Measurements from ENCODE around the gene ORAI3. TPM values are rescaled to one million over a fixed set of nuclear protein-coding genes. Genes with fewer than 3 reads are reported as not detected.

ORAI3 gene
- total RNA-seq, 1 experiment from 2014 or later, result 9.0 TPM

DNA sequence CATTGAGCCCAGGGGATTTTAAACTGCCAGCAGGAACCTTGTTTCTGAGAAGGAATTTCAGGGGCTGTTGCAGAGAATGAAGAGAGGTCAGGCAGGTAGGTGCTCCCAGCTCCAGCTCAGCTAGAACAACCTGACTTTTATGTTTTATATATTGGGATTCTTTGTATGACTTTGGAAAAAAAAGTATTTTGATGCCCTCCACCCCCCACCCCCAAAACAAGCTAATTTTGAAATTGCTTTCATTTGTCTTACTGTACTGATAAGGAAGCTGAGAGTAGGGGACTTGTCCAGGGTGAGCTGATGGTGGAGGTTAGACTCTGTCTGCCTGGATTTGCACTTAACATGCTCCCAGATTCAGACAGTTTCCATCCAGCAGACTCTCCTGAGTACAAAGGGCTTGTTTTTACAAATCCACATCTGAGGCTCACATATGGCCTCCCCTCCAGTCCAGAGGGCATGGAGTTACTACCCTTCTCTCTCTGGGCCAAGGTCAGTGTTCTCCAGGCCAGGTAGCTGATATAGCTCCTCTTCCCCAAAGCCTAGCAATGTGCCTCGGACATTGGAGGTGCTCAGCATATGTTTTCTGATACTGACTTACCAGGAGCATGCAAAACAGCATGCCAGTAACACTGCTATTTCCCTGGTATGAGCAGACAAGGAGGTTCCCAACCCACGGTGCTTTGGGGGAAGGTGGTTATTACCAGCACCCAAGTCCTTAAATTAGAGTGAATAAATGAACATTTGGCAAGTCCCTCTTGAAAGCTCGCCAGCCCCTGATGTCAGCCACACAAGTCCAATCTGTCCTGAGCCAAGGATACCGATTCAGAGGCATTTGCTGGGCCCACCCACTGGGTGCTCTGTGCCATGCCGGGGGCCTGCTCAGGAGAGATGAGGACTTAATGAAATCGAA lies 50.2 kb downstream of the ORAI3 start:
- Histone ChIP-seq H3K9me2 (ENCODE audit: insufficient read depth) (no peaks in the 10 kb centered on the region), H3K9ac (ENCODE audit: low read length) (peak overlapping the region; percentile 54), H2AFZ (ENCODE audit: low read depth, low read length, poor library complexity, severe bottlenecking) (peak overlapping the region; percentile 92), H3K36me3 (ENCODE audit: control insufficient read depth in 1 of 2, insufficient read depth in 2 of 2, low read length in 2 of 2) (no peaks in the 10 kb centered on the region), H3K4me1 (ENCODE audit: control insufficient read depth in 1 of 2, insufficient read depth in 2 of 2, low read length in 2 of 2) (peaks cover 22 to 44% of the 10 kb centered on the region in 2 experiments), H3K79me2 (ENCODE audit: insufficient read depth, low read length) (no peaks in the 10 kb centered on the region), H3K9me3 (ENCODE audit: control insufficient read depth in 1 of 2, insufficient read depth in 1 of 2, low read depth in 1 of 2, low read length in 2 of 2) (no peaks in the 10 kb centered on the region), H3K4me2 (ENCODE audit: low read length) (peak overlapping the region; percentile 99), H3K4me3 (replicated peaks in 1 of 2; ENCODE audit: low read depth in 1 of 2, low read length in 2 of 2) (no peak overlapping the region), H4K20me1 (ENCODE audit: insufficient read depth) (no peaks in the 10 kb centered on the region), H3K27me3 (ENCODE audit: insufficient read depth, low read length) (no peaks in the 10 kb centered on the region), H3K27ac (ENCODE audit: low read depth, low read length) (no peak overlapping the region; the same call in 1 of the 2 replicates)
- ATAC-seq (no peak), DNase-seq (ENCODE audit: low read depth, low spot score) (no peak)
- no TSS peak for BruUV-seq (replicated peaks)
- TF ChIP-seq EZH2 (IDR thresholded peaks at IDR 0.05) (no peak), SIN3A (IDR thresholded peaks at IDR 0.05; ENCODE audit: low read depth) (no peak), POLR2AphosphoS5 (IDR thresholded peaks at IDR 0.05; ENCODE audit: low read depth, low read length) (no peak), POLR2A (IDR thresholded peaks at IDR 0.05; ENCODE audit: borderline replicate concordance, extremely low read depth, insufficient read depth, insufficient read length) (no peak), SP1 (IDR thresholded peaks at IDR 0.05; ENCODE audit: low read depth) (no peak), SRF (IDR thresholded peaks at IDR 0.05; ENCODE audit: low read depth) (no peak), RAD21 (IDR thresholded peaks at IDR 0.05; ENCODE audit: low read depth) (no peak), CEBPB (IDR thresholded peaks at IDR 0.05; ENCODE audit: low read depth) (no peak), ZBTB33 (IDR thresholded peaks at IDR 0.05; ENCODE audit: extremely low read depth, insufficient replicate concordance, low read length) (no peak), ZNF274 (IDR thresholded peaks at IDR 0.05; ENCODE audit: low read depth, low read length) (no peak), YY1 (IDR thresholded peaks at IDR 0.05; ENCODE audit: extremely low read depth, insufficient replicate concordance, low read depth, low read length) (no peak), FOSL1 (IDR thresholded peaks at IDR 0.05; ENCODE audit: low read depth) (no peak)
- TF ChIP-seq, protein P1, sequence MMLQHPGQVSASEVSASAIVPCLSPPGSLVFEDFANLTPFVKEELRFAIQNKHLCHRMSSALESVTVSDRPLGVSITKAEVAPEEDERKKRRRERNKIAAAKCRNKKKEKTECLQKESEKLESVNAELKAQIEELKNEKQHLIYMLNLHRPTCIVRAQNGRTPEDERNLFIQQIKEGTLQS (IDR thresholded peaks at IDR 0.05), result no peak
- TF ChIP-seq, protein P2, sequence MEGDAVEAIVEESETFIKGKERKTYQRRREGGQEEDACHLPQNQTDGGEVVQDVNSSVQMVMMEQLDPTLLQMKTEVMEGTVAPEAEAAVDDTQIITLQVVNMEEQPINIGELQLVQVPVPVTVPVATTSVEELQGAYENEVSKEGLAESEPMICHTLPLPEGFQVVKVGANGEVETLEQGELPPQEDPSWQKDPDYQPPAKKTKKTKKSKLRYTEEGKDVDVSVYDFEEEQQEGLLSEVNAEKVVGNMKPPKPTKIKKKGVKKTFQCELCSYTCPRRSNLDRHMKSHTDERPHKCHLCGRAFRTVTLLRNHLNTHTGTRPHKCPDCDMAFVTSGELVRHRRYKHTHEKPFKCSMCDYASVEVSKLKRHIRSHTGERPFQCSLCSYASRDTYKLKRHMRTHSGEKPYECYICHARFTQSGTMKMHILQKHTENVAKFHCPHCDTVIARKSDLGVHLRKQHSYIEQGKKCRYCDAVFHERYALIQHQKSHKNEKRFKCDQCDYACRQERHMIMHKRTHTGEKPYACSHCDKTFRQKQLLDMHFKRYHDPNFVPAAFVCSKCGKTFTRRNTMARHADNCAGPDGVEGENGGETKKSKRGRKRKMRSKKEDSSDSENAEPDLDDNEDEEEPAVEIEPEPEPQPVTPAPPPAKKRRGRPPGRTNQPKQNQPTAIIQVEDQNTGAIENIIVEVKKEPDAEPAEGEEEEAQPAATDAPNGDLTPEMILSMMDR (IDR thresholded peaks at IDR 0.05 in 2 of 3, conservative IDR thresholded peaks at IDR 0.05 in 1 of 3; ENCODE audit: borderline replicate concordance in 1 of 3, insufficient read depth in 1 of 3, low read depth in 2 of 3, low read length in 2 of 3), result no peak
- TF ChIP-seq, protein P3, sequence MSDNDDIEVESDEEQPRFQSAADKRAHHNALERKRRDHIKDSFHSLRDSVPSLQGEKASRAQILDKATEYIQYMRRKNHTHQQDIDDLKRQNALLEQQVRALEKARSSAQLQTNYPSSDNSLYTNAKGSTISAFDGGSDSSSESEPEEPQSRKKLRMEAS (IDR thresholded peaks at IDR 0.05), result no peak
- CTCF ChIA-PET, result interaction anchor here (1.5 kb wide), 1 partner anchor 14 kb away, joined by 12 read pairs; the partner anchor contains the start of gene HSD3B7
- intact Hi-C loops (cut with micrococcal nuclease), result loop anchor here (5.0 kb wide), 2 partner anchors 73 to 93 kb away; partner anchors contain the start of genes VKORC1, ZNF646 and ZNF668
- POLR2A ChIA-PET, result interaction anchor here (0.9 to 1.4 kb wide), 2 partner anchors 75 to 119 kb away, joined by 3 to 4 read pairs; partner anchors contain the start of genes KAT8, ZNF646 and ZNF668
- RAD21 ChIA-PET (ENCODE audit: low non-redundant PET in 1 of 2, low total read pairs in 2 of 2, uncharacterized antibody in 2 of 2, unreplicated experiment in 2 of 2), result interaction anchor here in 1 of 2 experiments (0.7 kb wide), 1 partner anchor 143 kb away, joined by 7 read pairs; no protein-coding TSS in a partner anchor
